GM11168 (cell line): ENCODE results near the gene ZNF3.

Source experiments
- in situ Hi-C: fragments of 300-500 bp; cut with MboI; formaldehyde crosslinking; loops from one replicate; pipeline ENCODE4 v1.12.0; 2022; ENCODE audit warnings: low sequenced_read_pairs; ENCODE audit not compliant: unreplicated experiment

The ZNF3 gene

DNA sequence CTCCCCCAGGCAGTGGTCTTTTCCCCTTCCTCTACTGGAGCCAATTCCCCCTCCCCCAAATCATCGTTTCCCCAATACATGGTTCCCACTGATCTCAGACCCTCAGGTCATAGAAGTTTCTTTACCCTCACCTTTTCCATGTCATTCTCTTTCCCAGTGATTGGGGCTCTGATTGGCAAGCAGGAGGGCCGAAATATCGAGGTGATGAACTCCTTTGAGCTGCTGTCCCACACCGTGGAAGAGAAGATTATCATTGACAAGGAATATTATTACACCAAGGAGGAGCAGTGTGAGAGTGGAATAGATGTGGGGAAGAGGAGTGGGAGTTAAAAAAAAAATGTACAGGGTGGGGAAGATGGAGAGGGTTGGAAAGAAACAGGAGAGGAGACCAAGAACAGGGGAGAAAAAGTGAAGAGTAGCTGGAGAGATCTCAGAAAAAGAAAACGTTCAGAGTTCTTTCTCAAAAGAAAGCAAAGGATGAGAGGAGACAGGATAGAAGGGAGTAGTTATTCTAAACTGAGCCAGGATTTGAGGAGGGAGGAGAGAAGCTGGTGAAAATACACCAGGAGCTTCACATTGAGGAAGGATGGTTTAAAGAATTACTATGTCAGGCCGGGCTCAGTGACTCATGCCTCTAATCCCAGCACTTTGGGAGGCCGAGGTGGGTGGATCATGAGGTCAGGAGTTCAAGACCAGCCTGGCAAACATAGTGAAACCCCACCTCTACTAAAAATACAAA lies 8.1 kb upstream of the ZNF3 start:
- in situ Hi-C loops, result no loop called here

DNA sequence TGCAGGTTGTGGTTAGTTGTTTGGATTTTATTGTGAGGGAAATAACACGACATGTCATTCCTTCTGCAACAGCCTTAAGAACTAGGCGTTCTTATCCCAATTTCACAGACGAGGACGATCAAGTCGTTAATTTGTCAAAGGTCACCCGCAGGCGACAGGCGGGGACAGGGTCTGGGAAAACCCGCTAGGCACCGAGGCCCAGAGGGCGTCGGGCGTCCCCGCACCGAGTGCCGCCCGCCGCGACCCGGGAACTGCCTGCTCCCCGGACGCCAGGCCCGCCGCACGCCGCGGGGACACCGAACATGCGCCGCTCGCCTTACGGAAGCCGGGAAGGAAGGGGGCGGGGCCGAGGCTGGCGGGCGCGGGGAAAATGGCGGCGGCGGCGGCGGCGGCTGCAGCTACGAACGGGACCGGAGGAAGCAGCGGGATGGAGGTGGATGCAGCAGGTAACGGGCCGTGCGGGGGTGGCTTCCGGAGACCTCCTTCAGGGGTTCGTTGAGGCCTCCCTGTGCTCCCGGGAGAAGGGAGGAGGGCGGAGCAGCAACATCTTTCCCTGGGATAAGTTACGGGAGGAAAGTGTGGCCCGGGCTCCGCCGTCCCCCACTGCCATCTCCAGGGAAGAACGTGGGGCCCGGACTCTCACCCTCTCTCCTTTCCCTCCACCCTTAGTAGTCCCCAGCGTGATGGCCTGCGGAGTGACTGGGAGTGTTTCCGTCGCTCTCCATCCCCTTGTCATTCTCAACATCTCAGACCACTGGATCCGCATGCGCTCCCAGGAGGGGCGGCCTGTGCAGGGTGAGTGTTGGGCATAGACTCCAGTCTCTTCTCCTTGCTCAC lies 7.3 kb upstream of the ZNF3 start, which contains the start of gene COPS6:
Gene COPS6 (plus strand): TSS at position 349 of the 837 bp plus-strand sequence. CDS start 22 bp downstream, at position 371.
- in situ Hi-C loops, result no loop called here

- in situ Hi-C loops, result no loop called here
Observed at GRCh38 chr7:100088095-100088620, 6.6 kb upstream of the ZNF3 start.

DNA sequence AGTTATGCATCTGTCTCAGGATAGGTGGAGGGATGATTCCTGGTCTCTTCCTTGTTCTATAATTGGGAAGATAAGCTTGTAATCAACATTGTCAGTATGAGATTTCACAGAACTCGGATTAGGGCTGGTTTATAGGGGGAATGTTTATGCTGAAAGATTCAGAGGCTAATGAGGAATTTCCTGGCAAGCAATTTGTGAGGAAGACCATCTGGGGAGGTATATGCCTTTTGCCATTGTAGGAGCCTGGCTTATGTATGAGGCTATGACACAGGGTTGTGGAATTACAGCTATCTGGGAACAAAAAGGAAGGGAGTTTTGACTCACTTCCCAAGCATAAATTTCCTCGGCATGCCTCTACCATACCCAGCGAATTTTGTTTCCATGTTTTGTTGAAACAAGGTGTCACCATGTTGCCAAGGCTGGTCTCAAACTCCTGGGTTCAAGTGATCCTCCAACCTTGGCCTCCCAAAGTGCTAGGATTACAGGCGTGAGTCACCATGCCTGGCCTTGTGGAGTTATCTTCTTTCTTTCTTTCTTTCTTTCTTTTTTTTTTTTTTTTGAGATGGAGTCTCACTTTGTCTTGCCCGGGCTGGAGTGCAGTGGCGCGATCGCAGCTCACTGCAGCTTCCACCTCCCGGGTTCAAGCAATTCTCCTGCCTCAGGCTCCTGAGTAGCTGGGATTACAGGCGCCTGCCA lies 5.7 kb upstream of the ZNF3 start:
- in situ Hi-C loops, result no loop called here

GRCh38 chr7:100085515-100085914 lies 4.0 kb upstream of the ZNF3 start:
- in situ Hi-C loops, result no loop called here

GRCh38 chr7:100082978-100083377 lies 1.5 kb upstream of the ZNF3 start:
- in situ Hi-C loops, result no loop called here

GRCh38 chr7:100080907-100081534 lies 502 bp downstream of the ZNF3 start:
- in situ Hi-C loops, result no loop called here

DNA sequence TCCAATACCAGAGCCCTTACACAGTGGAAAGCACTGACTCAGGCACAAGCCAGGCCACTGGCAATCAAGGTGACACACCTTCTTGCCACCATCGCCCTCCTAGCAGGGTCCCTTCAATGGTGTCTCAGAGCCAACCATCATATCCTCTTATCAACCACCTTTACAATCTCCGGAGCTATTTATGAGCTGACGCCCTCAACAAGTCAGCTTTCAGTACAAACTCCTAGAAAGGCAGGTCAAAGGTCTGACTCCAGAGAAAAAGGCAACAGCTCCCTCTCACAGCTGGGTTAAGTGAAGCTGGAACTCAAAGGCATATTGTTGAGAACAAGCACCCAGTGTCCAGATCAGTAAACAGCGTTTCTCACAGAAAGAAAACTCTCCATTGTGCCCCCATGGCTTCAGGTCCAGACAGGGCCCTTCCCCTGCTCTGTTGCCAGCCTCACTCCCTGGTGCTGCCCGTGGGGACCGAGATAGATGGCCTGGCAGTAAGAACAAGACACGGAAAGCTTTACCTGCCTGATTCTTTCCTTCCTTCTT lies 2.4 kb downstream of the ZNF3 start:
- in situ Hi-C loops, result no loop called here

- in situ Hi-C loops, result no loop called here
Observed at GRCh38 chr7:100077205-100077604, 4.3 kb downstream of the ZNF3 start.

DNA sequence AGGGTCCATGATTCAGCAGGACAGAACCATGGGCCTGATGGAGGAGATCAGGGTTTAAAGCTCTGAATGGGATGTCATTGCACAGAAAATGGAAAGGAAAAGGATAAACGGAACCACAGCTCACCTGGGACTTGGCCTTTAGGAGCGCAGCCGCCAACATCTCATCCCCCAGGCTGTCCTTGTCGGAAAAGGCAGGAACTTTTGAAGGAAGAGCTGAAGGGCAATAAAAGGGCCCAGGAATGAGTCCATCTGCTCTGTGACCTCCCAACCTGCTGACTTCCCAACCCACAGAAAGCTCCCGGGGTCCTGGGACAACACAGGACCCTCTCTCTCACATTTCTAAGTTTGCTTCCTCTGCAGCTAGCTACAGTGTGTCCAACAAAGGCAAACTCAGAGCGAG lies 6.1 kb downstream of the ZNF3 start:
- in situ Hi-C loops, result no loop called here

DNA sequence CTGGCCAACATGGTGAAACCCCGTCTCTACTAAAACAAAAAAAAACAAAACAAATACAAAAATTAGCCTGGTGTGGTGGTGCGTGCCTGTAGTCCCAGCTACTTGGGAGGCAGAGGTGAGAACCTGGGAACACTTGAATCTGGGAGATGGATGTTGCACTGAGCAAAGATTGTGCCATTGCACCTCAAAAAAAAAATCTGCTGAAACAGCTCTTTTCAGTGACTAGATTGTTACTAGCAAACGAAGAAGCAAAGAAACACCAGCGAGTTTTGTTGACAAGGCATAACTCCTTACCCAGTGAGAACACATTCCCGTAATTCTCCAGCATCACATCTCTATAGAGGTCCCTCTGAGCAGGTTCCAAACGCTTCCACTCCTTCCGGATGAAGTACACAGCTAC lies 6.7 kb downstream of the ZNF3 start:
- in situ Hi-C loops, result no loop called here

GRCh38 chr7:100072462-100072861 lies 9.1 kb downstream of the ZNF3 start:
- in situ Hi-C loops, result no loop called here

- in situ Hi-C loops, result no loop called here
Observed at GRCh38 chr7:100071018-100071723, 10.4 kb downstream of the ZNF3 start.

DNA sequence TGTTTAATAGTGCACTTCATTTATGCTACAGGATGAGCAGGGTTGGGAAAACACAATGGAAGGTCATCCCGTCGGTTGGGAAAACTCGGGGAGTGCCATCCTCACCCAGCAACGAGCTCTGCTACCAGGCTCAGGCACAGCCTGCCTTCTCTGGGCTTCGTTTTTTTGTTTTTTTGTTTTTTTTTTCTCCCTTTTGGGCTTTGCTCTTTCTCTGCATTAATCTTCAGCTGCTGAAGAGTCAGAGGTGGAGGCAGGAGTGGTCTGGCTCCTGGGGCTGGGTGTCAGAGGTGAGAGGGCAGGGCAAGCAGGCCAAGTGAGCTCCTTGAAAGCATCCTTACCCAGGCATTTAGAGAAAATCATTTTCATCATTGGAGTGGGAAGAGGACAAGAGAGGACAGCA lies 11.5 kb downstream of the ZNF3 start:
- in situ Hi-C loops, result no loop called here

DNA sequence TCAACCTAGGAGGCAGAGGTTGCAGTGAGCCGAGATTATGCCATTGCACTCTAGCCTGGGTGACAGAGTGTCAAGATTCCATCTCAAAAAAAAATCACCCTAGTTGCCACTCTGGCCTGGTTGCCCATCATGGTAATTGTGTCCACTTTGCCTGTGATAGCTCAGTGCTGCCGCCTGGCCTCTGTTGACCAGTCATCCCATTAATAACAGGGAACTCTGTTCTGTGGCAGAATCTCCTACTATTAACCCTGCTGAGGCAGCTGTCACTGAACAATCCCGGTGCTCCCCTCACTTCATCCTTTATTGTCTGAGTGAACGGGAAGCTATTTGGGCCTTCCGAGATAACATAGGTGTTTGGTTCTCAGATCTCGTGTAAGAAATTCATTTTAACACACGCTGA lies 14.6 kb downstream of the ZNF3 start:
- in situ Hi-C loops, result no loop called here

DNA sequence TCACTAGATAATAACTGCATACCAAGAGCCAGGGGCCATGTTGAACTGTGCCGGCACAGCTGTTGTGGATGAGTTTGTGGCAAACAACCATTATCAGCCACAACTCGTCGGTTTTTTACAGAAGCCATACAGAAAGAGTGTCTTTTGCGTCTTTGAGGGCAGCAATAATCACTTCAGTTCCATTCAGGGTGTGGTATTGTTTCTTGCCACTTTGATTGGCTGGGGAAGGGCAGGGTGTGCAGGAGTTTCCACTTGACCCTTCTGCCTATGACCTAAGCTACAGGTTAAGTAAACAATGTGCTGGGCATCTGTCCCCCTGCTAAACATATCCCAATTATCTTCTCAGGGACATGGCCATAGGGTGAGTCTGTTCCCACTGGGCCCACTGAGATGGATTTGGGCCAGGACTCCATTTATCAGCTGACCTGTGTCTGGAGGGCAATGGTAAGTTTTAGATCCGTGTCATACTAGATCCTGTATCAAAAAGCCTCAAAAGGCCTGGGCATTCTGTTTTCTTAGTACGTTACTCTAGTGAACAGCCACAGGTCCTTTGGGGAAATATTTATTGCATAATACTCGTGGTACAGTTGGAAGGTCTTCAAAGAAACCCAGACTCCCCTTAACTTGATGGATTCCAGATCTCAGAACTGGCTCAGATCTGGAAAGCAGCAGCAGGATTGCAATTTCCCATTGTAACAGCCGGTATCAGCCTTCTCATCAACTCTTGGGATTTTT lies 15.9 kb downstream of the ZNF3 start:
- in situ Hi-C loops, result no loop called here

GRCh38 chr7:100064162-100064561 lies 17.4 kb downstream of the ZNF3 start:
- in situ Hi-C loops, result no loop called here

DNA sequence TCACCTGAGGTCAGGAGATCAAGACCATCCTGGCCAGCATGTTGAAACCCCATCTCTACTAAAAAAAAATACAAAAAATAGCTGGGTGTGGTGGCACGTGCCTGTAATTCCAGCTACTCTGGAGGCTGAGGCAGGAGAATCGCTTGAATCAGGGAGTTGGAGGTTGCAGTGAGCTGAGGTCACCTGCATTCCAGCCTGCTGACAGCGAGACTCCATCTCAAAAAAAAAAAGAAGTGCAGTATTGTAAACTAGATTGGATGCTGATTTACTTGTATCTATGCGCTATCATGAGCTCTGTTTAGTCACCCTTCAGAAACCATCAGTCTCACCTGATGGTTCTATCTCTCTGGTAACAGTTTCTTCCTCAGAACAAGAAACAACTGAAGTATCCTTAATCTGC lies 18.1 kb downstream of the ZNF3 start:
- in situ Hi-C loops, result no loop called here
